ENCODE results near the gene IPO11.
"Not testable (repeated sequence)": the region's sequence is repeated elsewhere in the genome, so short reads cannot be mapped to it uniquely, and the experiment has no call there.

Gene IPO11

DNA sequence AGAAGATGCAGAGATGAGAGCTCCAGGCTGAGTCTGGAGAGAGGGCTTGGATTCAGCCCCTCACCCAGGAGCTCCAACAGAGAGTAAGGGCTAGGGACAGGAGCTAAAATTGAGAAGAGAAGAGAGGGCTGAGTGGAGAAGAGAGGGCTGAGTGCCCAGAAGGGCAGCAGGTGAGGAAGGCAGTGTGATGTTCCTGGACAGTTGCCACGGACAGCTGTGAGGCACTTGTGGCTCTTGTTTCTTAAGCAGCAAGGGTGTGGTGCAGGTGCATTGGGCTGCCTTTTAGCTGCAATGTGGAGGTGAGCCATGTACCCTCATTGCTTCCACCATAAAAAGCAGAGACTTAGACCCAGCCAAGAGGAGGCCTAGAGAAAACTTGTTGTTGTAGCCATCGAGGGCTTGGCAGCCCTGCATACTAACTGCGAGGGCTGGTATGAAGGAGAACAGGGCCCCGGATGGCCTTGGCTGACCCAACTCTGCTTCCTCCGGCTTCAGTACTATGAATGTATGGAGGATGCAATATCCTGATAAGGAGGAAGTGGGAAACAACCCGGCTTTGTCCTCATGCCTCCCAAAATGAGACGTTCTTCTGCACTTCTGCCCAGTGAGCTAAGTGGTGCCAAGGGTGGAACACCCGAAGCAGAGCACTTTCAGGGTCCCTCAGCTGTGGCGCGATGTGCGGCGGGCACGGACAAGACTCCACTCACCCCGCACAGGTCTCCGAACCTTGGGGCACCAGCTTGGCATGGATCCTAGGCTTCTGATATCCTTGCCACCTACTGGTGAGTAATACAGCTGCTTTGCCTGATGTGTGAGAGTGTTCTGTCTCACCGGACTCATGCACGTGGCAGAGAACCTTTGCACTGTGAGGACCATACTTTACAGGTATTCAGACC, 231.2 kb downstream of the IPO11 start:
- no peak for DNase-seq (ENCODE audit: low read depth in 2 of 2)

- DNase-seq (ENCODE audit: low read depth in 2 of 2): no peak
These were observed 232.7 kb downstream of the IPO11 start for GRCh38 chr5:62645223-62645622.

DNA sequence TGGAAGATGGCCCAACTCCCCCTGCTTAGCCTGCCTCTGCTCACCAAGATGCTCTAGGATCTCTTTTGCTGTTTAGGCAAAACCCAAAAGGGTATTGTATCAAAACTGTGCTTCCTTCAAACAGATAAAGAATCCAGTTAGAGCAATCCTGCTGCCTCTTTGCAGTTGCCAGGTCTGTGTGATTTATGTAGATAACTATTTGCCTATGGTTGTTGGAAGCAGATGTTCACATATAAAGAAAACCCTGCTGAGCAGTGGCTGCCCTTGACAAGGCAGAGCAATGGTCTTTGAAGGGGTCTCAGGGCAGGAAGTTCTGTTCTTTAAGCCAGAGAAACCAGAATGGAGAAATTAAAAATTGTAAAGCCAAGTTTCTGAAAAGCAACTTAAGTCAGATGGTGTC, 234.7 kb downstream of the IPO11 start:
- DNase-seq (ENCODE audit: low read depth in 2 of 2): no peak

DNA sequence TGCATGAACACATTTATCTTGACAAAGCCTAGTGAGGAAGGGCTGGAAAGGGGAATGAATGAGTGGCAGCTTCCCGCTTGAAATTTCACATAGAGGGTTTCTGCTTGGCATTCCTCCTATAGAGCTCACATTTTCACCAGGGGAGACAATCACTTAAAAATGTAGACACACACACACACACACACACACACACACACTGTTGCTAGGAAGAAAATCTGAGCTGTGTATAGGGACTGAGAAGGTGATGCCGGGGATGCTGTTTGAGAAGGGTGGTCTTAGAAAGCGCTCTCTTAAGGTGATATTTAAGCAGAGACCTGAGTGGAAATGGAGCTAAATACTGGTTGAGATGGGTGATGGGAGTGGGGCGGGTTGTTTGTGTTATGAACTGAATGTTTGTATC, 236.5 kb downstream of the IPO11 start:
- DNase-seq (ENCODE audit: low read depth in 2 of 2): no peak

GRCh38 chr5:62649476-62650113, 237.0 kb downstream of the IPO11 start:
- DNase-seq (ENCODE audit: low read depth in 2 of 2): no peak

DNA sequence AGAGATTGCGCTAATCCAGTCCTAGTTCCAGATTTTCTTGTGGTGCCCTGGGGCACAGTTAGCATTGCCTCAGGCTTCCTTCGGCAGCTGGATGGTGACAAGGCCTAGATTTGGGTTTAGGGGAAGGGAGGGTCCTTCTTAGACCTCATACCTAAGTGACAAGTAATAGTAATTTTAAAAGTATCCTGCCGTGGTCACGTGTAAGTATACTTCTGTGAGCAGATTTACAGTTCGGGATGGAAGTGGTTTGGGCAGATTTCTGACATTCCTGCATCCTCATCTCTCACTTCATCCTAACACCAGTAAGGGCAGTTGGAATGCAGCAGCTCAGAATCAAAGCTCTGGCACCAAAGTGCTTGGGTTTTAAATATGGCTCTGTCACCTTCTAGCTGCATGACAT, 237.6 kb downstream of the IPO11 start:
- no peak for DNase-seq (ENCODE audit: low read depth in 2 of 2)

GRCh38 chr5:62652225-62652624, 239.7 kb downstream of the IPO11 start:
- DNase-seq (ENCODE audit: low read depth in 2 of 2): no peak

- DNase-seq (ENCODE audit: low read depth in 2 of 2): no peak
These were observed 240.7 kb downstream of the IPO11 start for GRCh38 chr5:62653001-62653863.

DNA sequence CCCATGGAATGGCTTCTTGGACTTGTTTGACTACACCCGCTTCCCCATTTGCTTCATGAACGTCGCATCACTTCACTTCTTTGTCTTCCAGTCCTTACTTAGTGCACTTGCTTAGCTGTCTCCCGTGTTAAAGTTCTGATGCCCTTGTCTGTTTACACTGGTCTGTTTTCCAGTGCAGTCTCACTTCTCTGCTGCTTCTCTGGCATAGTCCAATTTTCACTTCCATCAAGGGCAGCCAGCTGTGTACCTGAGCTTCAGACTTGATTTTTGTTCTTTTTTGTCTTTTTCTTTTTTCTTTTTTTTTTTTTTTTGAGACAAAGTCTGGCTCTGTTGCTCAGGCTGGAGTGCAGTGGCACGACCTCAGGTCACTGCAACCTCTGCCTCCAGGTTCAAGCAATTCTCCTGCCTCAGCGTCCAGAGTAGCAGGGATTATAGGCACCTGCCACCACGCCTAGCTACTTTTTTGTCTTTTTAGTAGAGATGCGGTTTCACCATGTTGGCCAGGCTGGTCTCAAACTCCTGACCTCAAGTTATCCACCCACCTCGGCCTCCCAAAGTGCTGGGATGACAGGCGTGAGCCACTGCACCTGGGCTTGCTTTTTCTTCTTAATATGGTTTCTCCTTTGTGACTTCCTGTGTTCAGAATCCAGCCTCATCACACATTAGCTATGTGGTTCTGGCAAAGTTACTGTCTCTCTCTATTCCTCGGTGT, 241.5 kb downstream of the IPO11 start:
- no peak for DNase-seq (ENCODE audit: low read depth in 2 of 2)

- not testable (repeated sequence) for DNase-seq (ENCODE audit: low read depth in 2 of 2)
These were observed 245.2 kb downstream of the IPO11 start for GRCh38 chr5:62657772-62658171.

DNA sequence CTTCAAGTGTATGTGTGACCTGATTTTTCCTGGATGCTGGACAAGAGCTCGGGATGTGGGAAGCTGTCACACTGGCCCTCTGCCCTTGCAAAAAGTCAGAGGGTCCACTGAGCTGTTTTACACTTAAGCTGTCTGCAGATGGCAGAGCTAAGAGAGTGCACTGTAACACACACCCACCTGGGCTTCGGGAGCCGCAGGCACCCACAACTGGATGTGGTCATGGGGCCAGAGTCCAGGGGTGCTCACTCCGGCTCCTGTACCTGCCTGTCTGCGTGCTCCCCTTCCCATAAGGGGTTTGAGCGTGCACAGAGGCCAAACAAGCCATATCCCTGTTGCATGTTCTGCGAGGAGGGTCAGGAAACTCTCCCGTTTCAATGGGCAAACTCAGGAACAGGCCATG, 248.6 kb downstream of the IPO11 start:
- no peak for DNase-seq (ENCODE audit: low read depth in 2 of 2)

GRCh38 chr5:62662521-62662920, 250.0 kb downstream of the IPO11 start:
- no peak for DNase-seq (ENCODE audit: low read depth in 2 of 2)

GRCh38 chr5:62671479-62671878, 258.9 kb downstream of the IPO11 start:
- DNase-seq (ENCODE audit: low read depth in 2 of 2): no peak

- DNase-seq (ENCODE audit: low read depth in 2 of 2): not testable (repeated sequence)
These were observed 264.0 kb downstream of the IPO11 start for GRCh38 chr5:62676596-62676995.
